HepG2 (cell line): ENCODE measurements around the gene TMEM79. TPM values are rescaled to one million over a fixed set of nuclear protein-coding genes. Genes with fewer than 3 reads are reported as not detected.

ENCODE experiments used
- ATAC-seq: fragments of 200-7000 bp; cut with Tn5 transposase; 3 replicates; pipeline ENCODE4 v1.9.1; 2020; ENCODE audit warnings: mild to moderate bottlenecking, moderate library complexity
- BruUV-seq: library from RNA; stranded (reverse); fragments of 400-500 nt; replicated peaks from 2 replicates; lab custom pipeline; 2021; lab: Mats Ljungman, UMichigan
- CTCF ChIA-PET: fragments of 300-600 bp; formaldehyde crosslinking; extraction: SDS; loops from one replicate; lab custom pipeline; 2021; ENCODE audit warnings: low total read pairs, inconsistent platforms, low intra/inter-chr PET ratio; lab: Yijun Ruan, JAX
- POLR2A ChIA-PET: fragments of 350-600 bp; sonication (Branson Sonifier 250); formaldehyde crosslinking; loops from one replicate; lab custom pipeline; 2020; ENCODE audit warnings: antibody characterized with exemption, inconsistent platforms; lab: Yijun Ruan, JAX
- DNase-seq: peaks from one replicate; pipeline ENCODE4 v3.0.0-alpha.2; 2015; ENCODE audit warnings: low spot score
- FAIRE-seq: peaks from 3 replicates; lab custom pipeline; 2011; peaks lifted over from hg19 to GRCh38; lab: Jason Lieb, UNC
- H2AFZ ChIP-seq: one replicate; pipeline ENCODE4 v1.6.1; 2011; ENCODE audit warnings: low read length, inconsistent platforms
- H3K27ac ChIP-seq: fragments of 300-600 bp; 3 replicates; pipeline ENCODE4 v1.8.0; 2011; ENCODE audit warnings: mixed run types, mild to moderate bottlenecking, mixed read lengths, low read length, inconsistent platforms; ENCODE audit not compliant: insufficient read depth; ENCODE audit errors: extremely low read length
- H3K27me3 ChIP-seq, 2 experiments: fragments of 200-600 bp in 1 of 2; 2 replicates in 1 of 2; 3 replicates in 1 of 2; pipeline versions ENCODE4 v1.6.0 to v1.8.0; 2011; ENCODE audit warnings: low read length in 2 of 2, mild to moderate bottlenecking in 2 of 2, moderate library complexity in 2 of 2, inconsistent platforms in 1 of 2; ENCODE audit not compliant: insufficient read depth in 2 of 2, control insufficient read depth in 1 of 2
- H3K36me3 ChIP-seq, 2 experiments: fragments of 200-600 bp in 1 of 2; replicated peaks in 1 of 2; 2 replicates in 1 of 2; 3 replicates in 1 of 2; pipeline versions ENCODE4 v1.5.1 to v1.8.0; 2011; ENCODE audit warnings: low read length in 2 of 2, inconsistent platforms in 1 of 2; ENCODE audit not compliant: insufficient read depth in 2 of 2, control insufficient read depth in 1 of 2
- H3K4me1 ChIP-seq: 2 replicates; pipeline ENCODE4 v1.5.1; 2012; ENCODE audit warnings: low read length, inconsistent platforms; ENCODE audit not compliant: insufficient read depth
- H3K4me2 ChIP-seq: 2 replicates; pipeline ENCODE4 v1.6.0; 2011; ENCODE audit warnings: low read depth, low read length, inconsistent platforms
- H3K4me3 ChIP-seq, 3 experiments: fragments of 200-600 bp in 1 of 3; sonication (generic), shearing (Covaris generic) in 1 of 3; replicated peaks in 1 of 3; 2 replicates each; pipeline ENCODE4 v1.5.1; 2011 to 2016; ENCODE audit warnings: low read length in 3 of 3, inconsistent platforms in 2 of 3, low read depth in 2 of 3, mild to moderate bottlenecking in 2 of 3, control low read depth in 1 of 3, mixed read lengths in 1 of 3; ENCODE audit not compliant: insufficient read depth in 1 of 3
- H3K79me2 ChIP-seq: one replicate; pipeline ENCODE4 v1.6.1; 2011; ENCODE audit warnings: low read length, inconsistent platforms; ENCODE audit not compliant: insufficient read depth
- H3K9ac ChIP-seq: 2 replicates; pipeline ENCODE4 v1.6.0; 2011; ENCODE audit warnings: mild to moderate bottlenecking, low read depth, low read length, inconsistent platforms; ENCODE audit not compliant: insufficient read depth
- H3K9me3 ChIP-seq: 2 replicates; pipeline ENCODE4 v1.5.1; 2012; ENCODE audit warnings: mild to moderate bottlenecking, low read length
- H4K20me1 ChIP-seq: 2 replicates; pipeline ENCODE4 v1.6.0; 2011; ENCODE audit warnings: inconsistent platforms, mild to moderate bottlenecking, low read length, moderate library complexity; ENCODE audit not compliant: insufficient read depth
- AGO2 ChIP-seq: fragments of 200-400 bp; formaldehyde crosslinking; optimal IDR thresholded peaks from 2 replicates; pipeline ENCODE3; 2017; ENCODE audit warnings: mild to moderate bottlenecking, low read depth, low read length, moderate library complexity
- NR3C1 ChIP-seq: sonication (generic); formaldehyde crosslinking; IDR thresholded peaks from 2 replicates; pipeline ENCODE4 v1.4.0; 2020; ENCODE audit warnings: missing genetic modification reagents
- ZNF264 ChIP-seq: sonication (generic); formaldehyde crosslinking; IDR thresholded peaks from 2 replicates; pipeline ENCODE4 v1.4.0; 2020; ENCODE audit warnings: missing genetic modification reagents
- ZNF3 ChIP-seq: IDR thresholded peaks from 2 replicates; pipeline ENCODE4 v1.7.0; 2017; ENCODE audit warnings: inconsistent platforms
- ZNF484 ChIP-seq: sonication (generic); formaldehyde crosslinking; IDR thresholded peaks from 2 replicates; pipeline ENCODE4 v1.5.1; 2020; ENCODE audit warnings: mild to moderate bottlenecking, low read depth, missing genetic modification reagents, borderline replicate concordance
- ZNF850 ChIP-seq: sonication (generic); formaldehyde crosslinking; conservative IDR thresholded peaks from 2 replicates; pipeline ENCODE4 v1.9.0; 2021; ENCODE audit warnings: mild to moderate bottlenecking, missing genetic modification reagents
- WGBS: methylation state at CpG from one replicate; pipeline ENCODE4 v1.1.6; 2017; ENCODE audit warnings: low lambda C conversion rate; 5-methylcytosine and 5-hydroxymethylcytosine counted together
- in situ Hi-C: cut with HindIII; loops from 2 replicates; pipeline ENCODE4 v1.10.0; 2017; ENCODE audit warnings: low pct_unique_long_range_greater_than_20kb; ENCODE audit not compliant: extremely low pct_ligation_motif_present
- intact Hi-C: fragments of 100-400 bp; cut with micrococcal nuclease; formaldehyde crosslinking; loops from one replicate; pipeline ENCODE4 v1.10.0; 2022; ENCODE audit not compliant: unreplicated experiment
- polyA plus RNA-seq, 8 experiments: library from polyadenylated mRNA; depleted of rRNA in 3 of 8; stranded (reverse) in 7 of 8; unstranded in 1 of 8; fragments of >200 nt; fragmentation: Illumina TruSeq in 4 of 8; extraction: Trizol in 4 of 8; gene quantifications; 2 replicates each; pipeline versions ENCODE4 v1.2.1 to v1.2.3, GENCODE V29; 2011 to 2016; ENCODE audit warnings: low read depth in 4 of 8, missing spikeins in 1 of 8, mixed read lengths in 1 of 8; ENCODE audit not compliant: insufficient read depth in 1 of 8
- total RNA-seq, 5 experiments: library from RNA; depleted of rRNA; stranded (reverse); fragments of >200 nt; fragmentation: Illumina TruSeq; extraction: Trizol; gene quantifications; 2 replicates each; pipeline ENCODE4 v1.2.3, GENCODE V29; 2016; ENCODE audit warnings: low read depth in 1 of 5

Gene TMEM79
- total and polyA plus RNA-seq, 2 of the 13 experiments (the other 11 are each of a cell fraction or from before 2014, with no cell fraction given), result 1.2 to 1.9 TPM

GRCh38 chr1:156249593-156249992, 34.5 kb upstream of the TMEM79 start:
- H3K79me2 ChIP-seq, result no peaks in the 10 kb centered on the region
- no peak overlapping the region for H3K4me3 ChIP-seq
- no peak for ATAC-seq
- H3K4me2 ChIP-seq, result no peak overlapping the region
- peaks cover 34% of the 10 kb centered on the region for H3K4me1 ChIP-seq
- 94% methylated on average over 4 of the region's 5 CpGs for WGBS
- H3K27me3 ChIP-seq, result no peaks in the 10 kb centered on the region
- TF ChIP-seq AGO2 (peak; percentile 68), ZNF850 (CRISPR knock-in tag) (no peak)
- POLR2A ChIA-PET, result no interaction called here
- FAIRE-seq, result no peak
- no peak overlapping the region for H3K27ac ChIP-seq
- no peak overlapping the region for H2AFZ ChIP-seq
- intact Hi-C loops, result no loop called here
- no peak overlapping the region for H3K9ac ChIP-seq
- H3K36me3 ChIP-seq, result peaks cover 28 to 51% of the 10 kb centered on the region in 2 experiments; a peak in 4 of 5 replicates
- in situ Hi-C loops, result no loop called here
- BruUV-seq, result no TSS peak
- no peaks in the 10 kb centered on the region for H4K20me1 ChIP-seq
- CTCF ChIA-PET, result no interaction called here
- no peak for DNase-seq
- H3K9me3 ChIP-seq, result no peaks in the 10 kb centered on the region

DNA sequence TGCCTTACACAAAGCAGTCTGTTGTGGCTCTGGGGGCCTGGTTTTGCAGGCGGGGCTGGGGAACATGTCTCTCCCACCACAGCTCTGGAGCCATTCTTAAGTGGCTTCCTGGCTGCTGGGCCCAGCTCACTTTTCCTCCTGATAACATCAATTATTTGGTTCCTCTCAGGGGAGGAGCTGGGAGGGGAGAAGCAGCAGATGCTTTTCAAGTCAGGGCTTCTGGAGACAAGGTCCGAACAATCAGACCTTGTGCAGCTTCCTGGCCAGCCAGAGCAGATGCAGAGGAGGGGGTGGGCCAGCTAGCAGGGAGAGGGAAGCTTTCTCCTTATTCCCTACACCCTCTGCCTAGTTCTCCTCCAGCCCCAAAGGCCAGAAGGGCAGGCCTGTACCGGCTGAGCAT, 32.6 kb upstream of the TMEM79 start:
- ATAC-seq (no peak), DNase-seq (no peak), FAIRE-seq (no peak)
- CTCF ChIA-PET, result no interaction called here
- no peaks in the 10 kb centered on the region for H4K20me1 ChIP-seq
- no peak overlapping the region for H3K4me2 ChIP-seq
- no peaks in the 10 kb centered on the region for H3K9me3 ChIP-seq
- no peak overlapping the region for H3K4me3 ChIP-seq
- intact Hi-C loops (no loop called here), in situ Hi-C loops (no loop called here)
- 89% methylated on average over 2 of the region's 3 CpGs for WGBS
- no TSS peak for BruUV-seq
- no peak overlapping the region for H3K9ac ChIP-seq
- H3K27me3 ChIP-seq, result no peaks in the 10 kb centered on the region
- TF ChIP-seq ZNF3 (CRISPR knock-in tag), result no peak
- TF ChIP-seq ZNF484, result no peak
- no peak for TF ChIP-seq NR3C1
- no peak for TF ChIP-seq ZNF264 (CRISPR knock-in tag)
- H3K27ac ChIP-seq, result no peak overlapping the region
- POLR2A ChIA-PET, result no interaction called here
- H3K36me3 ChIP-seq, result peaks cover 32 to 60% of the 10 kb centered on the region in 2 experiments; a peak in 4 of 5 replicates
- H3K4me1 ChIP-seq, result peaks cover 18% of the 10 kb centered on the region
- no peak overlapping the region for H2AFZ ChIP-seq
- no peaks in the 10 kb centered on the region for H3K79me2 ChIP-seq
